Activated CD8-positive, alpha-beta memory T cell treated with anti-CD3 and anti-CD28 coated beads, Interleukin-2, amount 10 ng/mL, durations not matched to agents 7 days and 5 days (primary cell): ENCODE data around the gene GLT1D1. TPM values are rescaled to one million over a fixed set of nuclear protein-coding genes. Genes with fewer than 3 reads are reported as not detected.

Experiments used
- ATAC-seq: fragments of 150-1000 bp; cut with Tn5 transposase; one replicate; pipeline ENCODE4 v1.10.0; 2021; ENCODE audit warnings: moderate library complexity
- CTCF ChIA-PET: fragments of 350-600 bp; sonication (Branson Sonifier 250); formaldehyde crosslinking; loops from one replicate; lab custom pipeline; 2021; ENCODE audit warnings: antibody characterized with exemption; lab: Charles Lee
- DNase-seq: peaks from one replicate; pipeline ENCODE4 v3.0.0-alpha.2; 2020
- H3K27ac Mint-ChIP-seq: one replicate; pipeline ENCODE4 v1.8.0; 2021; ENCODE audit warnings: mild to moderate bottlenecking, mixed read lengths
- H3K27me3 Mint-ChIP-seq: one replicate; pipeline ENCODE4 v1.8.0; 2021; ENCODE audit warnings: mixed read lengths
- H3K36me3 Mint-ChIP-seq: one replicate; pipeline ENCODE4 v1.8.0; 2021; ENCODE audit warnings: mild to moderate bottlenecking, mixed read lengths
- H3K4me1 Mint-ChIP-seq: one replicate; pipeline ENCODE4 v1.8.0; 2021; ENCODE audit warnings: mixed read lengths
- H3K4me3 Mint-ChIP-seq: one replicate; pipeline ENCODE4 v1.8.0; 2021; ENCODE audit warnings: mild to moderate bottlenecking, moderate library complexity, mixed read lengths
- H3K9me3 Mint-ChIP-seq: one replicate; pipeline ENCODE4 v1.8.0; 2022; ENCODE audit warnings: low read depth, mixed read lengths
- total RNA-seq, 2 experiments: library from RNA; stranded (reverse); gene quantifications; one replicate each; pipeline ENCODE4 v1.2.3, GENCODE V29; 2021

Gene GLT1D1
- total RNA-seq, 2 experiments from 2014 or later: 0.12 to 0.70 TPM

- no peaks in the 10 kb centered on the region for H3K4me1 Mint-ChIP-seq
- no peaks in the 10 kb centered on the region for H3K36me3 Mint-ChIP-seq
- H3K4me3 Mint-ChIP-seq: no peak overlapping the region
- H3K27ac Mint-ChIP-seq: no peak overlapping the region
- no peak for DNase-seq
- no peaks in the 10 kb centered on the region for H3K9me3 Mint-ChIP-seq
- ATAC-seq: no peak
- no peaks in the 10 kb centered on the region for H3K27me3 Mint-ChIP-seq
- CTCF ChIA-PET: no interaction called here
Measured at GRCh38 chr12:128928361-128928760, 75.1 kb downstream of the GLT1D1 start.

- Mint-ChIP-seq H3K27me3 (no peaks in the 10 kb centered on the region), H3K9me3 (no peaks in the 10 kb centered on the region), H3K27ac (no peak overlapping the region), H3K4me3 (no peak overlapping the region), H3K4me1 (no peaks in the 10 kb centered on the region), H3K36me3 (no peaks in the 10 kb centered on the region)
- no peak for ATAC-seq
- CTCF ChIA-PET: no interaction called here
- no peak for DNase-seq
Measured at GRCh38 chr12:128929057-128929456, 75.8 kb downstream of the GLT1D1 start.

GRCh38 chr12:128930606-128931005 is 77.3 kb downstream of the GLT1D1 start:
- ATAC-seq (no peak), DNase-seq (no peak)
- H3K27me3 Mint-ChIP-seq: no peaks in the 10 kb centered on the region
- CTCF ChIA-PET: no interaction called here
- H3K4me1 Mint-ChIP-seq: no peaks in the 10 kb centered on the region
- H3K9me3 Mint-ChIP-seq: no peaks in the 10 kb centered on the region
- H3K36me3 Mint-ChIP-seq: no peaks in the 10 kb centered on the region
- H3K27ac Mint-ChIP-seq: no peak overlapping the region
- no peak overlapping the region for H3K4me3 Mint-ChIP-seq

GRCh38 chr12:128932521-128932920 is 79.2 kb downstream of the GLT1D1 start:
- CTCF ChIA-PET: no interaction called here
- no peak for DNase-seq

GRCh38 chr12:128933039-128933438 is 79.8 kb downstream of the GLT1D1 start:
- H3K27ac Mint-ChIP-seq: no peak overlapping the region
- no peak overlapping the region for H3K4me3 Mint-ChIP-seq
- ATAC-seq: no peak
- DNase-seq: no peak
- no peaks in the 10 kb centered on the region for H3K27me3 Mint-ChIP-seq
- H3K4me1 Mint-ChIP-seq: no peaks in the 10 kb centered on the region
- no peaks in the 10 kb centered on the region for H3K9me3 Mint-ChIP-seq
- CTCF ChIA-PET: no interaction called here
- no peaks in the 10 kb centered on the region for H3K36me3 Mint-ChIP-seq

More at GRCh38 chr12:128932521-128932920, 79.2 kb downstream of the GLT1D1 start:
- ATAC-seq: no peak
- Mint-ChIP-seq H3K36me3 (no peaks in the 10 kb centered on the region), H3K27me3 (no peaks in the 10 kb centered on the region), H3K9me3 (no peaks in the 10 kb centered on the region), H3K4me3 (no peak overlapping the region), H3K27ac (no peak overlapping the region), H3K4me1 (no peaks in the 10 kb centered on the region)

- H3K27ac Mint-ChIP-seq: no peak overlapping the region
- H3K36me3 Mint-ChIP-seq: no peaks in the 10 kb centered on the region
- no peak overlapping the region for H3K4me3 Mint-ChIP-seq
- H3K27me3 Mint-ChIP-seq: no peaks in the 10 kb centered on the region
- H3K9me3 Mint-ChIP-seq: no peaks in the 10 kb centered on the region
- ATAC-seq (no peak), DNase-seq (no peak)
- CTCF ChIA-PET: no interaction called here
- H3K4me1 Mint-ChIP-seq: no peaks in the 10 kb centered on the region
Measured at GRCh38 chr12:128933926-128934325, 80.6 kb downstream of the GLT1D1 start.

GRCh38 chr12:128938886-128939285 is 85.6 kb downstream of the GLT1D1 start:
- ATAC-seq: no peak
- H3K27me3 Mint-ChIP-seq: no peaks in the 10 kb centered on the region
- no peaks in the 10 kb centered on the region for H3K36me3 Mint-ChIP-seq
- no peak for DNase-seq
- no peaks in the 10 kb centered on the region for H3K4me1 Mint-ChIP-seq
- no peak overlapping the region for H3K4me3 Mint-ChIP-seq
- H3K9me3 Mint-ChIP-seq: no peaks in the 10 kb centered on the region
- no peak overlapping the region for H3K27ac Mint-ChIP-seq
- CTCF ChIA-PET: no interaction called here

GRCh38 chr12:128940090-128940888 is 87.0 kb downstream of the GLT1D1 start:
- ATAC-seq: no peak
- Mint-ChIP-seq H3K9me3 (no peaks in the 10 kb centered on the region), H3K4me1 (no peaks in the 10 kb centered on the region), H3K36me3 (no peaks in the 10 kb centered on the region), H3K27ac (no peak overlapping the region), H3K4me3 (no peak overlapping the region), H3K27me3 (no peaks in the 10 kb centered on the region)
- DNase-seq: no peak
- CTCF ChIA-PET: no interaction called here

GRCh38 chr12:128940974-128941373 is 87.7 kb downstream of the GLT1D1 start:
- DNase-seq: no peak
- CTCF ChIA-PET: no interaction called here
- no peaks in the 10 kb centered on the region for H3K9me3 Mint-ChIP-seq
- no peak overlapping the region for H3K27ac Mint-ChIP-seq
- no peak overlapping the region for H3K4me3 Mint-ChIP-seq
- no peaks in the 10 kb centered on the region for H3K4me1 Mint-ChIP-seq
- H3K36me3 Mint-ChIP-seq: no peaks in the 10 kb centered on the region
- no peak for ATAC-seq
- H3K27me3 Mint-ChIP-seq: no peaks in the 10 kb centered on the region

GRCh38 chr12:128942960-128943477 is 89.7 kb downstream of the GLT1D1 start:
- H3K4me1 Mint-ChIP-seq: no peaks in the 10 kb centered on the region
- no peaks in the 10 kb centered on the region for H3K9me3 Mint-ChIP-seq
- DNase-seq (no peak), ATAC-seq (no peak)
- no peak overlapping the region for H3K27ac Mint-ChIP-seq
- no peak overlapping the region for H3K4me3 Mint-ChIP-seq
- no peaks in the 10 kb centered on the region for H3K27me3 Mint-ChIP-seq
- H3K36me3 Mint-ChIP-seq: no peaks in the 10 kb centered on the region
- CTCF ChIA-PET: no interaction called here

- H3K27ac Mint-ChIP-seq: no peak overlapping the region
- CTCF ChIA-PET: no interaction called here
- no peaks in the 10 kb centered on the region for H3K27me3 Mint-ChIP-seq
- H3K9me3 Mint-ChIP-seq: no peaks in the 10 kb centered on the region
- no peaks in the 10 kb centered on the region for H3K36me3 Mint-ChIP-seq
- H3K4me1 Mint-ChIP-seq: no peaks in the 10 kb centered on the region
- ATAC-seq (no peak), DNase-seq (no peak)
- H3K4me3 Mint-ChIP-seq: no peak overlapping the region
Measured at GRCh38 chr12:128944956-128945355, 91.7 kb downstream of the GLT1D1 start.

GRCh38 chr12:128947209-128947608 is 93.9 kb downstream of the GLT1D1 start:
- ATAC-seq: no peak
- H3K36me3 Mint-ChIP-seq: no peaks in the 10 kb centered on the region
- CTCF ChIA-PET: no interaction called here
- no peak overlapping the region for H3K27ac Mint-ChIP-seq
- no peaks in the 10 kb centered on the region for H3K9me3 Mint-ChIP-seq
- DNase-seq: no peak
- H3K4me3 Mint-ChIP-seq: no peak overlapping the region
- H3K4me1 Mint-ChIP-seq: no peaks in the 10 kb centered on the region
- no peaks in the 10 kb centered on the region for H3K27me3 Mint-ChIP-seq

GRCh38 chr12:128949086-128949485 is 95.8 kb downstream of the GLT1D1 start:
- CTCF ChIA-PET: no interaction called here
- no peak overlapping the region for H3K4me3 Mint-ChIP-seq
- no peaks in the 10 kb centered on the region for H3K27me3 Mint-ChIP-seq
- no peak for ATAC-seq
- no peak for DNase-seq
- no peaks in the 10 kb centered on the region for H3K4me1 Mint-ChIP-seq
- no peaks in the 10 kb centered on the region for H3K9me3 Mint-ChIP-seq
- H3K27ac Mint-ChIP-seq: no peak overlapping the region
- no peaks in the 10 kb centered on the region for H3K36me3 Mint-ChIP-seq

- no peak for ATAC-seq
- H3K4me3 Mint-ChIP-seq: no peak overlapping the region
- H3K4me1 Mint-ChIP-seq: no peaks in the 10 kb centered on the region
- CTCF ChIA-PET: no interaction called here
- H3K27ac Mint-ChIP-seq: no peak overlapping the region
- no peaks in the 10 kb centered on the region for H3K36me3 Mint-ChIP-seq
- no peak for DNase-seq
- peaks cover 2% of the 10 kb centered on the region for H3K9me3 Mint-ChIP-seq
- H3K27me3 Mint-ChIP-seq: peaks cover 3% of the 10 kb centered on the region
Measured at GRCh38 chr12:128951448-128951847, 98.2 kb downstream of the GLT1D1 start.
